Spleen (tissue), 7 donors: ENCODE data around the gene TIMP2.

ENCODE experiments used
- POLR2A ChIP-seq, 3 donors: fragments of 450-650 bp; IDR thresholded peaks; one replicate each; pipeline ENCODE4 v1.5.1; 2017; ENCODE audit warnings: antibody characterized with exemption in 3 of 3, mild to moderate bottlenecking in 1 of 3
- TF ChIP-seq, protein P1 (sequence below), 11 experiments: fragments of 200-600 bp in 7 of 11; fragments of 450-650 bp in 4 of 11; sonication (generic) in 4 of 11; IDR thresholded peaks in 8 of 11; conservative IDR thresholded peaks in 3 of 11; 1 replicate in 7 of 11; 2 replicates in 4 of 11; pipeline versions ENCODE4 v1.4.0 to v1.8.0; 2016 to 2021; ENCODE audit warnings: antibody characterized with exemption in 11 of 11, inconsistent platforms in 4 of 11, mild to moderate bottlenecking in 1 of 11
- donor health status: DM: no; HTN: no; CAD: no; lungs with moderate emphysema.
- donor health status: DM: no; HTN: no; CAD: no.
- donor health status: DM: no; HTN: no; CAD: no.

DNA sequence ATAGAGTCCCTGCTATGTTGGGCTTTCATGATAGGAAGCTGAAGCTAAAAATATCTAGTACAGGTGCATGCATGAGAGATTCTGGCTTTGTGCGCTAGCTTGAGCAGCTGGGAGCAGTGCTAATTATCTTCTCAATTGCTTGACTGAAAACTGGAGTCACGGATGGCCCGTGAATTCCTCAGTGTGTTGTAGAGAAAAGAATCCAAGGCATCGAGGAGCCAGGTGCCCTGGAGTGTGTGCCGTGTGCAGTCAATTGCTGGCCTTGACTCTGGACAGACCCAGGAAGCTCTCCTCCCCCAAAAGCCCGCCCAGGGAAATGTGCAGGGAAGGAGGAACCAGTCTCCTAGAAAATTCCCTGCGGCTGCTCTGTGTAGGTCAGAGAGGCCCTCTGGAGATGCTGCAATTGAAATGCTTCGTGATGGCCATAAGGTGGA is 40.3 kb upstream of the TIMP2 start:
- TF ChIP-seq, protein P1, sequence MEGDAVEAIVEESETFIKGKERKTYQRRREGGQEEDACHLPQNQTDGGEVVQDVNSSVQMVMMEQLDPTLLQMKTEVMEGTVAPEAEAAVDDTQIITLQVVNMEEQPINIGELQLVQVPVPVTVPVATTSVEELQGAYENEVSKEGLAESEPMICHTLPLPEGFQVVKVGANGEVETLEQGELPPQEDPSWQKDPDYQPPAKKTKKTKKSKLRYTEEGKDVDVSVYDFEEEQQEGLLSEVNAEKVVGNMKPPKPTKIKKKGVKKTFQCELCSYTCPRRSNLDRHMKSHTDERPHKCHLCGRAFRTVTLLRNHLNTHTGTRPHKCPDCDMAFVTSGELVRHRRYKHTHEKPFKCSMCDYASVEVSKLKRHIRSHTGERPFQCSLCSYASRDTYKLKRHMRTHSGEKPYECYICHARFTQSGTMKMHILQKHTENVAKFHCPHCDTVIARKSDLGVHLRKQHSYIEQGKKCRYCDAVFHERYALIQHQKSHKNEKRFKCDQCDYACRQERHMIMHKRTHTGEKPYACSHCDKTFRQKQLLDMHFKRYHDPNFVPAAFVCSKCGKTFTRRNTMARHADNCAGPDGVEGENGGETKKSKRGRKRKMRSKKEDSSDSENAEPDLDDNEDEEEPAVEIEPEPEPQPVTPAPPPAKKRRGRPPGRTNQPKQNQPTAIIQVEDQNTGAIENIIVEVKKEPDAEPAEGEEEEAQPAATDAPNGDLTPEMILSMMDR (IDR thresholded peaks at IDR 0.05 in 8 of 11, conservative IDR thresholded peaks at IDR 0.05 in 3 of 11) = no peak
- TF ChIP-seq POLR2A (IDR thresholded peaks at IDR 0.05) = no peak
